Urinary bladder (tissue), 4 donors: ENCODE data around the gene SEC23B. TPM values are rescaled to one million over a fixed set of nuclear protein-coding genes. Genes with fewer than 3 reads are reported as not detected.

Experiments used
- DNase-seq: peaks from one replicate; pipeline ENCODE4 v3.0.0-alpha.2; 2015; ENCODE audit errors: extremely low spot score
- H3K27ac ChIP-seq: one replicate; pipeline ENCODE4 v1.5.1; 2013; ENCODE audit warnings: low read depth, mild to moderate bottlenecking, moderate library complexity
- H3K36me3 ChIP-seq: one replicate; pipeline ENCODE4 v1.6.1; 2013; ENCODE audit warnings: mild to moderate bottlenecking, moderate library complexity; ENCODE audit not compliant: insufficient read depth
- H3K4me1 ChIP-seq: one replicate; pipeline ENCODE4 v1.6.1; 2013; ENCODE audit warnings: mild to moderate bottlenecking, moderate library complexity; ENCODE audit not compliant: insufficient read depth
- H3K4me3 ChIP-seq: one replicate; pipeline ENCODE4 v1.5.1; 2013; ENCODE audit warnings: low read depth, low read length
- WGBS: extraction: QIAGEN DNeasy Blood & Tissue Kit; methylation state at CpG from one replicate; pipeline ENCODE4 v1.1.7; 2013; 5-methylcytosine and 5-hydroxymethylcytosine counted together
- polyA plus RNA-seq: library from polyadenylated mRNA; stranded (reverse); fragments of 200-250 nt; gene quantifications from one replicate; pipeline ENCODE4 v1.2.3, GENCODE V29; 2013
- small RNA-seq: library from RNA; depleted of rRNA; stranded (forward); fragments of <200 nt; gene quantifications from one replicate; pipeline ENCODE3, GENCODE V24; 2014
- total RNA-seq: library from RNA; depleted of rRNA; stranded (reverse); fragments of >200 nt; gene quantifications from one replicate; pipeline ENCODE4 v1.2.3, GENCODE V29; 2014
- donor health status: healthy with polysubstance abuse.
- donor health status: healthy.

Gene SEC23B
- total and polyA plus RNA-seq, 2 donors = 15.1 to 31.9 TPM

- Histone ChIP-seq H3K4me1 (no peaks in the 10 kb centered on the region), H3K4me3 (no peak overlapping the region), H3K27ac (no peak overlapping the region), H3K36me3 (no peaks in the 10 kb centered on the region)
- DNase-seq = no peak
- 95% methylated on average over 4 of the region's 4 CpGs for WGBS
Observed at GRCh38 chr20:18580012-18580411, 72.3 kb downstream of the SEC23B start.

- H3K27ac ChIP-seq = no peak overlapping the region
- DNase-seq = no peak
- H3K36me3 ChIP-seq = no peaks in the 10 kb centered on the region
- 88% methylated on average over 2 of the region's 2 CpGs for WGBS
- H3K4me1 ChIP-seq = no peaks in the 10 kb centered on the region
- no peak overlapping the region for H3K4me3 ChIP-seq
Observed at GRCh38 chr20:18585134-18585533, 77.4 kb downstream of the SEC23B start.

DNA sequence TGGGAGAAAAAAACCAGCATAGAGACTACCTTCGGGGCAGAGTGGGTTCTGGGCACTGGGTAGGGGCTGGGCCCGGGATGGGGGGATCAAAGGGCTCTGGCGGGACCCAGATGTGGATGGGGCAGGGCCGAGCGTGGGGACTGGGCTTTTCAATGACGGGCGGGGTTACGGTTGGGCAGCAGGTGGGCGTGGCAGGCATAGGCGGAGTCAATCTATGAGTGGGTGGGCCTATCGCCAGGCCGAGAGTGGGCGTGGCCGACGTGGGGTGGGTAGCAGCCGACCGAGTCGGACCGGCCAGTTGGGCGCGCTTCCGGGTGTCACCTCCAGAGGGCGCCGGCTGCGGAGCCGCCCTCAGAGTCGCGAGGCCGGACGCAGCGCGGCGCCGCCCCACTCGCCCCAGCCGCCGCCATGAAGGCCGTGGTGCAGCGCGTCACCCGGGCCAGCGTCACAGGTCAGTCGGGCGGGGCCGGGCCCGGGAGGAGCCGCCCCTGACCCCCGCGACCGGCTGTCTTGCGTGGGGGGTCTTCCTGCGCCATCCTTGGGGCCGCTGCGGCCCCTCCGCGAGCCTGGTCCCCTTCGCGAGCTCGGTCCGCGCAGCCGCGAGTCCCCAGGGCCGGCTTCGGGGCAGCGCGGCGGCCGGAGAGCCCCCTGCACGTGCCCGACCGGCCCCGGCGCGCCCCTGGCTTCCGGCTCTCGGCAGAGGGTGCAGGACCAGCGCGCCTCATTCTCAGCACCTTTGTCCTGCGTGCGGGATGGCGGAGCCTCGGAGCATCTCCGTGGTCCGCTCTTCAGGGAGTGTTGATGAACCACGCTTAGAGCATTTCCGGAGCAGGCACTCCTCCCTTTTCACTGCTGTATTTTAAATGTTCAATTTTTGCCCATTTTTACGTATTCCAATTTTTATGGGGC is 80.2 kb downstream of the SEC23B start, which contains the start of gene DTD1:
Gene DTD1, plus strand, starts transcription at position 390 of the 909 bp plus-strand sequence. Its CDS starts 19 bp downstream, at position 409.
- WGBS = under 1% methylated on average over 88 of the region's 88 CpGs
- peak; percentile 55 for DNase-seq

DNA sequence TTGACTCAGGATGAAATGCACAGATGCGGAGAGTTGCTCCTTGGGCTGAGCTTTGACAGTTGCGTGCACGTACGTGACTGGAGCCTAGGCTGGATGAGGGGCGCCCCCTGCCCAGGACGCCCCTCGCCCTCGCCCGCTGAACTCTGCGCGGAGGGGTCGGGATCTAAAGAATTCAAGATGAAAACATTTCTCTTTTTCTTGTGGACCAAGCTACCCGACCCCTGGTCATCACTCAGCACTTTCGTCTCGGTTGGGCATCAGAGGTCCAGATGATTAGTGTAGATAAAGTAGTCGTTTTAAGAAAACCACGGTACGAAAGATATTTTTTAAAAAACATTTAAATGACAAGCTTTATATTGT is 80.8 kb downstream of the SEC23B start:
- Histone ChIP-seq H3K27ac (no peak overlapping the region), H3K36me3 (no peaks in the 10 kb centered on the region), H3K4me1 (no peaks in the 10 kb centered on the region), H3K4me3 (peak overlapping the region; percentile 85)
- WGBS = 6% methylated on average over 18 of the region's 18 CpGs
- no peak for DNase-seq

More for the DNA sequence above, 80.2 kb downstream of the SEC23B start, which contains the start of gene DTD1:
- peak within 1 kb of the TSS; percentile 85 for H3K4me3 ChIP-seq
- H3K27ac ChIP-seq = peak within 1 kb of the TSS; percentile 66
- H3K4me1 ChIP-seq = no peaks in the 10 kb centered on the region
- H3K36me3 ChIP-seq = no peaks in the 10 kb centered on the region

- Histone ChIP-seq H3K4me3 (no peak overlapping the region), H3K4me1 (no peaks in the 10 kb centered on the region), H3K27ac (no peak overlapping the region), H3K36me3 (no peaks in the 10 kb centered on the region)
- no peak for DNase-seq
- WGBS = 94% methylated on average over 8 of the region's 8 CpGs
Observed at GRCh38 chr20:18589941-18590674, 82.4 kb downstream of the SEC23B start.

- H3K27ac ChIP-seq = no peak overlapping the region
- no peaks in the 10 kb centered on the region for H3K4me1 ChIP-seq
- H3K36me3 ChIP-seq = no peaks in the 10 kb centered on the region
- H3K4me3 ChIP-seq = no peak overlapping the region
- no peak for DNase-seq
Observed at GRCh38 chr20:18596270-18596669, 88.5 kb downstream of the SEC23B start.

GRCh38 chr20:18609741-18610140 is 102.0 kb downstream of the SEC23B start:
- Histone ChIP-seq H3K4me1 (no peaks in the 10 kb centered on the region), H3K36me3 (no peaks in the 10 kb centered on the region), H3K4me3 (no peak overlapping the region), H3K27ac (no peak overlapping the region)
- no peak for DNase-seq

Small RNAs within 50 kb of the gene (small RNA-seq; reads per million reads assigned to genes)
- gene MIR3192 (0.09 reads per million), gene RN7SL638P (not detected), gene RNU6ATAC34P (not detected)

Other genes with a start within 250 kb of the SEC23B start
- 24.2 TPM for gene ZNF133, start 219.4 kb upstream of the SEC23B start, total RNA-seq
- gene ZNF133, start 219.4 kb upstream of the SEC23B start, polyA plus RNA-seq = 15.2 TPM
- 3.1 TPM for gene DZANK1, start 40.9 kb upstream of the SEC23B start, total RNA-seq
- gene DZANK1, start 40.9 kb upstream of the SEC23B start, polyA plus RNA-seq = 1.7 TPM
- gene POLR3F, start 40.5 kb upstream of the SEC23B start, total RNA-seq = 18.7 TPM
- 8.1 TPM for gene POLR3F, start 40.5 kb upstream of the SEC23B start, polyA plus RNA-seq
- 21.9 TPM for gene RBBP9, start 10.7 kb upstream of the SEC23B start, total RNA-seq
- 9.3 TPM for gene RBBP9, start 10.7 kb upstream of the SEC23B start, polyA plus RNA-seq
- gene SMIM26, start 59.5 kb downstream of the SEC23B start, total RNA-seq = 60.9 TPM
- 117 TPM for gene SMIM26, start 59.5 kb downstream of the SEC23B start, polyA plus RNA-seq
- gene DTD1, start 80.1 kb downstream of the SEC23B start, total RNA-seq = 18.0 TPM
- gene DTD1, start 80.1 kb downstream of the SEC23B start, polyA plus RNA-seq = 28.4 TPM